ENCODE results near the gene ZNF627.
"Not testable (repeated sequence)": the region's sequence is repeated elsewhere in the genome, so short reads cannot be mapped to it uniquely, and the experiment has no call there.

Gene ZNF627

DNA sequence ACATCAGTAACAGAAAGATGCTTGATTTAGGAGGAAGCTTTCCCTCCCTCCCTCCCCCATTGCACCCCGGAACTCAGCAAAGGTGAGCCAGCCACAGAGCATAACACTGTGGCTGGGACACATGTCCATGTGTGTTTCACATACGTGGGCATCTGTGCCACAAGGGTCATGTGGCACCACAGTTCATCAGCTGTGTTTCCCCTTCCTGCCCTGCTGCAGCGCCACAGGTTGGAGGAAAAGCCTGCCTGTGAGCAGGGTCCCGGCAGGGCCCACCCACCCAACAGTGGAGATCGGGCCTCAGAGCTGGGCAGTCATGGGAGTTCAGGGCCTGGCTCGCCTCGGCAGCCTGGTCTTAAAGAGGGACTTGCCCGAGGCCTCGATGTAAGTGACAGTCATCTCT, 22.6 kb upstream of the ZNF627 start:
- no peak for DNase-seq (ENCODE audit: low read depth)

DNA sequence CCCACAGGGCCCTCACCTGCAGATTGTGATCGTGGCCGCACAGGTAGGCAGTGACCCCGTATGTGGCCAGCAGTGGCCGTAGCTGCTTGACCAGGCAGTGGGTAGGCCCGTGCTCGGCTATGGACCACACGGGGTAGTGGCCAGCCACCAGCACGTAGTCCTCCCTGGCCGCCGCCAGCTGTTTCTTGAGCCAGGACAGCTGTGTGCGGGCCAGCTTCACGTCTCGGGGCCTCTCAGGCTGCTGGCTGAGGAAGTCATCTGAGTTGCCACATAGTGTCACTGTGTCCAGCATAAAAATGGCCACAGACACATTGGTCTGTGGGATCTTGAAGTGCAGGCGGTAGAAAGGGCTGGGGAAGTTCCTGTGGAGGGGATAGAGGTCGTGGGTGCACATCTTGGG, 21.1 kb upstream of the ZNF627 start:
- no peak for DNase-seq (ENCODE audit: low read depth)

DNA sequence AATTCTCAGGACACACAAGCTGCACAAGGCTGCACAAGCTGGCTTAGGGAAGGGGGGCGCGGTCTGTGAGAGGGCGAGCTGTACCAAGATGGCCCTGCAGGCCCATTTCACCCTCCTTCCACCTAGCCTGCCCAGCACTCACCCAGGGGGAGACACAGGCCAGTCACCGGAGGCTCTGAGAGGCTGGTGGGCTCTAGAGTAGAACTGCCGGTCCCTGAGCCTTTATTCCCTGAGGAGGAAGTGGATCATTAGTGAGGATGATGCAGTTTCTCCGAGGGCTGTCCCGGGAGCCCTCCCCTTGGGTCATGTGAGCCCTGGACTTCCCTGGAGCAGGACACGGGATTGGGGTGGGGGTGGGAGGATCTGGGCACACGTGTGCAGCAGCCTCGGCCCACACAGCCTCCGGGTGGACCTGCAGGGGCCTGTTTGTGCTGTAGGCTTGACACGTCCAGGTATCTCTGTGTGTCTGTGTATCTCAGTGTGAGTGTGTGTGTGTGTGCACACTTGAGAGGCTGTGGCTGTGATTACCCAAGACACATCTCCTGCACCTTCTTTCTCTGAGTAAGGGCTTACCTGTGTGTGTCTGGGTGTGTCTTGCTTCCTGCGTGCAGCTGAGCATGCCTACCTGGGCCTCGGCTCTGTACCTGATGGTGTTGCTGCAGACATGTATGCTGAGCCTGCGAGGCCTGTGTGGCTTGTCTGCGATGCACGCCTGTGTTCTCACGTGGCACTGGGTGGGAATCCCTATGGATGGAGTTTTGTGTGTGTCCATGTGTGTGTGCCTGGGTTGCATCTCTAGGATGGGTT, 19.6 kb upstream of the ZNF627 start, which contains the start of gene ACP5:
Gene ACP5 (minus strand): TSS at position 195 of the 807 bp plus-strand sequence. CDS start 328 bp downstream, outside the sequence.
- no peak for DNase-seq (ENCODE audit: low read depth)

DNA sequence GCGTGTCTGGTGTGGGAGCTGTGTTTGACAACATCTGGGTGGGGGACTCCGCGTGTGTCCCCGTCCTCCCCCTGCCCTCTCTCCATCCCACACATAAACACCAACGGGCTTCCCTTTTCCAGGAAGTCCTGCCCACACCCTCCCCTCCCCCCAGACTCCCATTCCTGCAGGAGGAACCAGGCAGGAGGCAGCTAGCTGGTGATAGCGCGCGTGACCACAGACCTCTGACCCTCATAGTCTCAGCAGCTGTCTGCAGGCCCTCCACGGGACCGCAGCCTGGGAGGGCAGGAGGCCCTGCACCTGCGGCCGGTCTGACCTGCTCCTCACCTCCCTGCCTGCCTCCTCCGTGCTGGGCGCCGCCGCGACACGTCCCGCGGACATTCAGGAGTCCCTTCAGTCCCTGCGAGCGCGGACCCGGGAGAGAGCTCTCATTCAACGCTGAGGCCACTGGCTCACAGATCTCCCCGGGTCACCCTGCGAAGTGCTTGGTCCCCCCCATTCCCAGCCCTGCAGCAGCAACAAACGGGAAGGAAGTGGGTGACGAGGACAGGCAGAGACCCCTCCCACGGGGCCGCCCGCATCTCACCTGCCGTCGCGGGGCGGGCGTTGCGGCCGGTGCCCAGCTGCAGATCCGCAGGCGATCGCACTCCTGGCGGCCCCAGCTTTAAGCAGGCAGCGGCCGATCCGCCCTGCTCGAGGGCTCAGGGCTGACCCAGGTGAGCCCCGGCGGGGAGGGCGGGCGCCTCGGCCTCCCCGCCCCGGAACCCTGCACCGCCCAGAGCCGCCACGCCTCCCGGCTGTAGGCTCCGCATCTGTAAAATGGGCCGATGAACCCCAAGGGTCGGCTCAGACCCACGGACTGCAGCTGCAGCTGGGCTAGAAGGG, 18.8 kb upstream of the ZNF627 start:
- no peak for DNase-seq (ENCODE audit: low read depth)

DNA sequence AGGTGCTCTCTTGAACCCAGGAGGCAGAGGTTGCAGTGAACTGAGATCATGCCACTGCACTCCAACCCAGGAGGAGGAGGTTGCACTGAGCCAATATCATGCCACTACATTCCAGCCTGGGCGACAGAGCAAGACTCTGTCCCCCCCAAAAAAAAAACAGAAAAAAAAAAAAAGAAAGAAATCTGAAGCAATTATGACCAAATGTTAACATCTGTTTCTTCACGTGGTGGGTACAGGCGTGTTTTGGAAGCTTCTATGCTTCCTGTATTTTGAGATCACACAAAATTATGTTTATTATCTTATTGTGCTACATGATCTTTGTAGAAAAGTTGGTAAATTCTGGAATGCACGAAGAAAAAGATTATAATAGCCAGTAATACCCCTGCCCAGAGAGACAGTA, 17.2 kb upstream of the ZNF627 start:
- DNase-seq (ENCODE audit: low read depth) = no peak

DNA sequence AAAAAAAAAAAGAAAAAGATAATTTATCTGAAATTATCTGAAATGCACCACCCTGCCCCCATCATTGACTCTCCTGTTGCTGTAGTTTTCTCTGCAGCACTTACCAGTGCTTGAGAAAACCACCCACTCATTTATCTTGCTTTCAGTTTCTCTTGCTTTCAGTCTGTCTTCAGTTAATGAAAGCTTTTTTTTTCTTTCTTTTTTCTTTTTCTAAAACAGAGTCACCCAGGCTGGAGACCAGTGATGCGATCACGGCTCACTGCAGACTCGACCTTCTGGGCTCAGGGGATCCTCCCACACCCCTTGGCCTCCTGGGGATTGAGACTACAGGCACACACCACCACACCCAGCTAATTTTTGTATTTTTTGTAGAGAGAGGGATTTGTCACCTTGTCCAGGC, 15.5 kb upstream of the ZNF627 start:
- peak; percentile 39 for DNase-seq (ENCODE audit: low read depth)

GRCh38 chr19:11586331-11586730, 11.0 kb upstream of the ZNF627 start:
- DNase-seq (ENCODE audit: low read depth) = no peak

- peak; percentile 75 for DNase-seq (ENCODE audit: low read depth)
Observed at GRCh38 chr19:11587302-11587974, 9.8 kb upstream of the ZNF627 start.

- no peak for DNase-seq (ENCODE audit: low read depth)
Observed at GRCh38 chr19:11587975-11588631, 9.2 kb upstream of the ZNF627 start.

DNA sequence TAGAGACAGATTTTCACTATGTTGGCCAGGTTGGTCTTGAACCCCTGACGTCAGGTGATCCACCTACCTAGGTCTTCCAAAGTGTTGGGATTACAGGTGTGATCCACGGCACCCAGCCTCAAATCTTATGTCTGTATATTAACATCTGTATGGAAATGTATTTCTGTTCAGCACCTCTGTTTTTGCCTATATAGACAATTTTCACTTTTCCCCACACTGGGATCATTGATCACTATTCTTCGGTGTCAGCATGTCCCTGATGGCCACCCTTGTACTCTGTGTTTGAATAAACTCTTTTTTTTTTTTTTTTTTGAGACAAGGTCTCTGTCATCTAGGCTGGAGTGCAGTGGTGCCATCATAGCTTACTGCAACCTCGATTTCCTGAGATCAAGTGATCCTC, 3.2 kb upstream of the ZNF627 start:
- no peak for DNase-seq (ENCODE audit: low read depth)

DNA sequence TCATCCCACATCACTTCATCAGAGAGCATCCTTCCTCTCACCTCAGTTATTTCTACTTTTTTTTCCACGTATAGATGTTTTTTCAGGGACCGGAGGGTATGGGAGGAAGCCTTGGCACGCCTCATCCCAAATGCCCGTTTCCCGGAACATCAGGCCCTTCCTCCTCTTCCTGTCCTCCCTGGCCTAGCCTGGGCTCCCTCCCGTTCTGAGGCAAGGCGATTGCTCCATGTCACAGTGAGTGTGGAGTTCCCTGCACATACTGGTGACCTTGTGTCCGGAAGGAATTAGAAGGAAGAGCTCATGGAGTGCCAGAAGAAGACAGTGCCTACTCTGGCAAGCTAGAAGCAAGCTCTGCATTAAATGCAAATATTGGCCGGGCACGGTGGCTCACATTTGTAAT, 1.1 kb upstream of the ZNF627 start:
- DNase-seq (ENCODE audit: low read depth) = no peak

DNA sequence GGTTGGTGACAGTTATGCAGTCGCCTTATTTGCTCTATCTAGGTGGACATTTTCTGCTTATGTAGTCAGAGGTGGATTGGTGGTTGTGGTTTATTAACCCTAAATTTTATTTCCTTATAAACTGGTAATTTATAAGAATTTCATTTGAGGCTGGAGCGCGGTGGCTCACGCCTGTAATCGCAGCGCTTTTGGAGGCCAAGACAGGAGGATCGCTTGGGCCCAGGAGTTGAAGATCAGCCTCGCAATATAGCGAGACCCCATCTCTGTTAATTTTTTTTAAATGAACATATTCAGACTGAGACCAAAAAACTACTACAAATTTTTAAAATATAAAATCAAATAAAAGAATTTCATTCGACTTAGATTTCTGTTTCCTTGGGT, 810 bp downstream of the ZNF627 start:
- DNase-seq (ENCODE audit: low read depth) = no peak

GRCh38 chr19:11598746-11599145, 1.5 kb downstream of the ZNF627 start:
- no peak for DNase-seq (ENCODE audit: low read depth)

- not testable (repeated sequence) for DNase-seq (ENCODE audit: low read depth)
Observed at GRCh38 chr19:11599704-11600103, 2.4 kb downstream of the ZNF627 start.

GRCh38 chr19:11606484-11606883, 9.2 kb downstream of the ZNF627 start:
- no peak for DNase-seq (ENCODE audit: low read depth)

- no peak for DNase-seq (ENCODE audit: low read depth)
Observed at GRCh38 chr19:11611730-11612129, 14.4 kb downstream of the ZNF627 start.

DNA sequence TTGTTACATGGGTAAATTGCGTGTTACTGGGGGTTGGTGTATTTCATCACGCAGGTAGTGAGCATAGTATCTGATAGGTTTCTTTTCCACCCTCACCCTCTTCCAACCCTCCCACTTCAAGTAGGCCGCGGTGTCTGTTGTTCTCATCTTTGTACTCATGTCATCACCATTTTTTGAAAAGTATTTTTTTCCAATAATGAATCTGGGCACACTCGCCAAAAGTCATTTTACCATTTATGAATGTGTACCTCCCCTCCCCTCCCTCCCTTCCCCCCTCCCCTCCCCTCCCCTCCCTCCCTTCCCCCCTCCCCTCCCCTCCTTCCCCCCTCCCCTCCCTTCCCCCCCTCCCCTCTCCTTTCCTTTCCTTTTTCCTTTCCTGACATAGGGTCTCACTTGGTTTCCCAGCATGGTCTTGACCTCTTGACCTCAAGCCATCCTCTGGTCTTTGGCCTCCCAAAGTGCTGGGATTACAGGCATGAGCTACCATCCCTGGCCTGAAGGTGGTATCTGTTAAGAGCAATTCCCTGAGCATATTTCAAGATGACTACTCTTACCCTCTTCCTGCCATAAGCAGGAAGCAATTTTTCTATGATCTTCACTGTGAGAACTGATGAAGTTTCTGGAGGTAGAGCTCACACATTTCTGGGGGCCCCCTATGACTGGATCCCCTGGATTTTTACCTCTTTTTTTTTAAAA, 15.7 kb downstream of the ZNF627 start:
- DNase-seq (ENCODE audit: low read depth) = no peak

DNA sequence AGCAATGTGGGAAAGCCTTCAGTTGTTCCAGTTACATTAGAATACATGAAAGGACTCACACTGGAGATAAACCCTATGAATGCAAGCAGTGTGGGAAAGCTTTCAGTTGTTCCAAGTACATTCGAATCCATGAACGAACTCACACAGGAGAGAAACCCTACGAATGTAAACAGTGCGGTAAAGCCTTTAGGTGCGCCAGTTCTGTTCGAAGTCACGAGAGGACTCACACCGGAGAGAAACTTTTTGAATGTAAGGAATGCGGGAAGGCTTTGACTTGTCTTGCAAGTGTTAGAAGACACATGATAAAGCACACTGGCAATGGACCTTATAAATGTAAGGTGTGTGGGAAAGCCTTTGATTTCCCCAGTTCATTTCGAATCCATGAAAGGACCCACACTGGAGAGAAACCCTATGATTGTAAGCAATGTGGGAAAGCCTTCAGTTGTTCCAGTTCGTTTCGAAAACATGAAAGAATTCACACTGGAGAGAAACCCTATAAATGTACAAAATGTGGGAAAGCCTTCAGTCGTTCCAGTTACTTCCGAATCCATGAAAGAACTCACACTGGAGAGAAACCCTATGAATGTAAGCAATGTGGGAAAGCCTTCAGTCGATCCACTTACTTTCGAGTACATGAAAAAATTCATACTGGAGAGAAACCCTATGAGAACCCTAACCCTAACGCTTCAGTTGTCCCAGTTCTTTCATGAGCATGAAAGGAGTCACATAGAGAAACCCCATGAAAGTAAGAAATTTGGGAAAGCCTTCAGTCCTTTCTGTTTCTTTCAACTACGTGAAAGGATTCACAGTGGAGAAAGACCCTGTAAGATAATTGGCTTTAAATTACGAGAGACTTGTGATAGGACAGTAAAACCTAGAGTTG, 20.1 kb downstream of the ZNF627 start:
- DNase-seq (ENCODE audit: low read depth) = no peak

GRCh38 chr19:11620553-11620952, 23.3 kb downstream of the ZNF627 start:
- DNase-seq (ENCODE audit: low read depth) = no peak

GRCh38 chr19:11622401-11622800, 25.1 kb downstream of the ZNF627 start:
- not testable (repeated sequence) for DNase-seq (ENCODE audit: low read depth)

All from activated T-cell treated with anti-CD3 and anti-CD28 coated beads for 24 hours (primary cell).